HT1080 (cell line): ENCODE measurements around the gene ZNF469. TPM values are rescaled to one million over a fixed set of nuclear protein-coding genes. Genes with fewer than 3 reads are reported as not detected.

ENCODE experiments used
- DNase-seq: peaks from one replicate; pipeline ENCODE4 v3.0.0-alpha.2; 2015; ENCODE audit warnings: low read depth
- polyA plus RNA-seq, 2 experiments: library from polyadenylated mRNA; depleted of rRNA; stranded (reverse); fragments of >200 nt; gene quantifications; 2 replicates each; pipeline ENCODE4 v1.2.3, GENCODE V29; 2015
- total RNA-seq: library from RNA; depleted of rRNA; stranded (reverse); fragments of >200 nt; shearing (Covaris generic); gene quantifications from 2 replicates; pipeline ENCODE4 v1.2.3, GENCODE V29; 2014; rRNA removed

Gene ZNF469
- 0.02 TPM in 1 of 2 replicates, not detected in the other for total RNA-seq
- 0.49 and 0.69 TPM in 2 replicates for polyA plus RNA-seq (2015; cell fraction: cytosol; rRNA removed)
- 2.2 and 3.2 TPM in 2 replicates for polyA plus RNA-seq (2015; cell fraction: nucleus; rRNA removed)

GRCh38 chr16:88382491-88383400, at the start of gene ZNF469:
Gene ZNF469 (plus strand): TSS chr16:88382959. CDS start chr16:88427471, 44,512 bp downstream.
- DNase-seq: no peak

- no peak for DNase-seq
These were observed 48.6 kb upstream of the ZNF469 start for GRCh38 chr16:88333848-88334777.

- no peak for DNase-seq
These were observed 47.7 kb upstream of the ZNF469 start for GRCh38 chr16:88334778-88335720.

- peak; percentile 45 for DNase-seq
These were observed 45.7 kb upstream of the ZNF469 start for GRCh38 chr16:88337021-88337420.

GRCh38 chr16:88337538-88337937, 45.2 kb upstream of the ZNF469 start:
- DNase-seq: no peak

- DNase-seq: no peak
These were observed 44.6 kb upstream of the ZNF469 start for GRCh38 chr16:88338111-88338510.

GRCh38 chr16:88338896-88339295, 43.9 kb upstream of the ZNF469 start:
- no peak for DNase-seq

GRCh38 chr16:88339930-88340754, 42.6 kb upstream of the ZNF469 start:
- no peak for DNase-seq

GRCh38 chr16:88340755-88341150, 42.0 kb upstream of the ZNF469 start:
- DNase-seq: no peak

GRCh38 chr16:88341551-88342290, 41.0 kb upstream of the ZNF469 start:
- DNase-seq: no peak

- DNase-seq: no peak
These were observed 40.3 kb upstream of the ZNF469 start for GRCh38 chr16:88342491-88342890.

- no peak for DNase-seq
These were observed 39.4 kb upstream of the ZNF469 start for GRCh38 chr16:88343271-88343791.

- DNase-seq: no peak
These were observed 38.2 kb upstream of the ZNF469 start for GRCh38 chr16:88344411-88345030.

GRCh38 chr16:88345031-88345720, 37.6 kb upstream of the ZNF469 start:
- DNase-seq: no peak

GRCh38 chr16:88345721-88346560, 36.8 kb upstream of the ZNF469 start:
- no peak for DNase-seq

GRCh38 chr16:88346680-88347505, 35.9 kb upstream of the ZNF469 start:
- no peak for DNase-seq
